ENCODE results near the gene C14orf39. TPM values are rescaled to one million over a fixed set of nuclear protein-coding genes. Genes with fewer than 3 reads are reported as not detected.

Gene C14orf39
- total RNA-seq (2021) (1.9 to 2.5 TPM (median 2.5 TPM) in 3 replicates), Bru-seq, nascent RNA (percentile 57 among the genes with signal in this experiment)
- long read RNA-seq, experiment 1, partial matches to known transcripts, result 3 of 8 reads
- long read RNA-seq, experiment 1, other reads (novel, unspliced or antisense), result 5 of 8 reads
- long read RNA-seq, experiment 2, partial matches to known transcripts, result 2 of 7 reads
- long read RNA-seq, experiment 2, other reads (novel, unspliced or antisense), result 5 of 7 reads
- long read RNA-seq, experiment 3, partial matches to known transcripts, result 2 of 2 reads
- long read RNA-seq, experiment 3, other reads (novel, unspliced or antisense), result 0 of 2 reads

- ATAC-seq, result peak; percentile 84
- no peak for TF ChIP-seq PREB (CRISPR knock-in tag; IDR thresholded peaks at IDR 0.05; ENCODE audit: borderline replicate concordance)
- no peak for TF ChIP-seq RELA (CRISPR knock-in tag; IDR thresholded peaks at IDR 0.05; ENCODE audit: borderline replicate concordance)
- no peak for TF ChIP-seq ETV6 (CRISPR knock-in tag; IDR thresholded peaks at IDR 0.05)
- TF ChIP-seq ZNF317 (CRISPR knock-in tag; IDR thresholded peaks at IDR 0.05; ENCODE audit: borderline replicate concordance, low read depth), result no peak
- TF ChIP-seq ZNF263 (CRISPR knock-in tag; IDR thresholded peaks at IDR 0.05; ENCODE audit: low read depth), result no peak
- TF ChIP-seq ZNF671 (CRISPR knock-in tag; IDR thresholded peaks at IDR 0.05), result no peak
- no peak for TF ChIP-seq MXD4 (CRISPR knock-in tag; IDR thresholded peaks at IDR 0.05; ENCODE audit: borderline replicate concordance)
- TF ChIP-seq HMGA2 (CRISPR knock-in tag; IDR thresholded peaks at IDR 0.05), result no peak
- no peak for TF ChIP-seq ZNF396 (CRISPR knock-in tag; IDR thresholded peaks at IDR 0.05; ENCODE audit: borderline replicate concordance)
- no peak for TF ChIP-seq IRF2 (CRISPR knock-in tag; IDR thresholded peaks at IDR 0.05; ENCODE audit: borderline replicate concordance, low read depth)
- 0 out of 2 replicates have a peak, but pooled peaks have one; percentile 68 for TF ChIP-seq IRF1 (CRISPR knock-in tag; IDR thresholded peaks at IDR 0.05)
- TF ChIP-seq ZMAT4 (CRISPR knock-in tag; IDR thresholded peaks at IDR 0.05), result no peak
- TF ChIP-seq ELF4 (CRISPR knock-in tag; IDR thresholded peaks at IDR 0.05; ENCODE audit: low read depth), result peak; percentile 46; the same call in 1 of the 2 replicates
- no peak for TF ChIP-seq CTCF (IDR thresholded peaks at IDR 0.05)
- no peak for TF ChIP-seq ZNF425 (CRISPR knock-in tag; conservative IDR thresholded peaks at IDR 0.05)
- TF ChIP-seq CBFB (CRISPR knock-in tag; IDR thresholded peaks at IDR 0.05; ENCODE audit: low read depth), result no peak
- TF ChIP-seq USF2 (CRISPR knock-in tag; IDR thresholded peaks at IDR 0.05), result no peak
- no peak for TF ChIP-seq NR2C2 (CRISPR knock-in tag; IDR thresholded peaks at IDR 0.05)
- TF ChIP-seq PRDM15 (CRISPR knock-in tag; IDR thresholded peaks at IDR 0.05), result no peak
- no peak for TF ChIP-seq NR1H2 (CRISPR knock-in tag; IDR thresholded peaks at IDR 0.05)
Measured at GRCh38 chr14:60485598-60486251, at the start of gene C14orf39. Gene C14orf39 (minus strand): TSS chr14:60486063. CDS start chr14:60485078, 985 bp downstream.

More at GRCh38 chr14:60485598-60486251, at the start of gene C14orf39:
- Mint-ChIP-seq H3K9me3 (peaks cover 2% of the 10 kb centered on the region), H3K27ac (no peak within 1 kb of the TSS), H3K36me3 (peaks cover 2% of the 10 kb centered on the region), H3K4me1 (peaks cover 3% of the 10 kb centered on the region; the same call in 1 of the 2 replicates), H3K27me3 (ENCODE audit: low read depth) (no peaks in the 10 kb centered on the region; the same call in 1 of the 2 replicates), H3K4me3 (peak within 1 kb of the TSS; percentile 82)
- ChIA-PET POLR2A (no interaction called here), CTCF (interaction anchor here (2.0 kb wide), 1 partner anchor 136 kb away, joined by 9 read pairs; no protein-coding TSS in a partner anchor)
- DNase-seq (ENCODE audit: low spot score), result peak; percentile 68

All from WTC11 (cell line).